ENCODE results near the gene HDAC7.

DNA sequence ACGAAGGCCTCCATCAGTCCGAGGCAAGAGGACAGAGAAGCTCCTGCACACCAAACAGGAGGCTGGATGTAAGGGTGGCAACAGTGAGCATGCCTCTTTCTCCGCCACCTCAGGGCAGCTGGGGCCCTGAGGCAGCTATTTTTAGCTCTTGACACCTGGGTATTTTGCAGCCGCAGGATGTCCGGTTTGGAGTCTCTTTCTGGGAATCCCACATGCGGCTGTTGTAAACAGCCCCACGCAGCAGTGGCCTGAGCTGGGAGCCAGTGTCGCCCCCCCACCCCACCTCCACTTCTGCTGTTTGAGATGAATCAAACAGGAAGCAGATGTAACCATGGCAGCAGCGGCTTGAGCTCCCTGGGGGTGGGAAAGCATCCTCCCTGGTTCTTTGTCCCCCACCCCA, 11.7 kb downstream of the HDAC7 start:
- TF ChIP-seq NFRKB (IDR thresholded peaks at IDR 0.05): no peak
- no peak for TF ChIP-seq LEF1 (IDR thresholded peaks at IDR 0.05; ENCODE audit: borderline replicate concordance)
- no peak for TF ChIP-seq SUZ12 (IDR thresholded peaks at IDR 0.05)
- no peak for TF ChIP-seq SP1 (IDR thresholded peaks at IDR 0.05)
- TF ChIP-seq FOXK2 (IDR thresholded peaks at IDR 0.05): no peak
- no peak for TF ChIP-seq ZNF384 (IDR thresholded peaks at IDR 0.05)
- no peak for TF ChIP-seq TARDBP (IDR thresholded peaks at IDR 0.05)
- no peak for TF ChIP-seq ELF4 (IDR thresholded peaks at IDR 0.05)
